GM23338 (cell line): Measurements from ENCODE around the gene WBP4. TPM values are rescaled to one million over a fixed set of nuclear protein-coding genes. Genes with fewer than 3 reads are reported as not detected.

Experiments used
- ATAC-seq: fragments of 200-7000 bp; cut with Tn5 transposase; 3 replicates; pipeline ENCODE4 v1.9.1; 2020
- DNase-seq: peaks from one replicate; pipeline ENCODE4 v3.0.0-alpha.2; 2015; ENCODE audit warnings: low spot score
- H2AFZ ChIP-seq: fragments of 200-600 bp; sonication (generic); 2 replicates; pipeline ENCODE4 v1.8.0; 2016; ENCODE audit warnings: antibody characterized with exemption, mild to moderate bottlenecking, moderate library complexity
- H3F3A ChIP-seq: fragments of 200-600 bp; sonication (generic); replicated peaks from 2 replicates; pipeline ENCODE4 v1.8.0; 2017; ENCODE audit warnings: antibody characterized with exemption, mixed run types, low read depth
- H3K27ac ChIP-seq: fragments of 200-600 bp; sonication (generic); 2 replicates; pipeline ENCODE4 v1.6.1; 2016; ENCODE audit warnings: low read depth
- H3K27me3 ChIP-seq: fragments of 200-600 bp; sonication (generic); 2 replicates; pipeline ENCODE4 v1.8.0; 2016; ENCODE audit warnings: mild to moderate bottlenecking, mixed run types, moderate library complexity; ENCODE audit not compliant: insufficient read depth
- H3K36me3 ChIP-seq: fragments of 200-600 bp; sonication (generic); 2 replicates; pipeline ENCODE4 v1.8.0; 2016; ENCODE audit warnings: mild to moderate bottlenecking; ENCODE audit not compliant: insufficient read depth
- H3K4me1 ChIP-seq: fragments of 200-600 bp; sonication (generic); 2 replicates; pipeline ENCODE4 v1.8.0; 2016; ENCODE audit warnings: mild to moderate bottlenecking, moderate library complexity; ENCODE audit not compliant: insufficient read depth
- H3K4me2 ChIP-seq: fragments of 200-600 bp; sonication (generic); 2 replicates; pipeline ENCODE4 v1.7.1; 2017; ENCODE audit warnings: mixed run types
- H3K4me3 ChIP-seq: fragments of 200-600 bp; sonication (generic); 2 replicates; pipeline ENCODE4 v1.6.1; 2016; ENCODE audit warnings: mixed run types
- H3K79me2 ChIP-seq: fragments of 200-600 bp; sonication (generic); replicated peaks from 2 replicates; pipeline ENCODE4 v1.8.0; 2017; ENCODE audit warnings: mild to moderate bottlenecking; ENCODE audit not compliant: insufficient read depth
- H3K9me2 ChIP-seq: fragments of 200-600 bp; sonication (generic); 2 replicates; pipeline ENCODE4 v1.8.0; 2017; ENCODE audit not compliant: insufficient read depth
- H4K20me1 ChIP-seq: fragments of 200-600 bp; sonication (generic); replicated peaks from 2 replicates; pipeline ENCODE4 v1.8.0; 2017; ENCODE audit warnings: mild to moderate bottlenecking; ENCODE audit not compliant: insufficient read depth
- H3K27ac Mint-ChIP-seq: 2 replicates; pipeline ENCODE4 v1.8.0; 2020; ENCODE audit warnings: inconsistent platforms, mild to moderate bottlenecking, moderate library complexity, mixed read lengths
- H3K27me3 Mint-ChIP-seq: 3 replicates; pipeline ENCODE4 v1.8.0; 2022; ENCODE audit warnings: low read depth, mild to moderate bottlenecking, moderate library complexity, mixed read lengths, inconsistent platforms; ENCODE audit not compliant: insufficient read depth, poor library complexity
- H3K36me3 Mint-ChIP-seq: 3 replicates; pipeline ENCODE4 v1.8.0; 2021; ENCODE audit warnings: low read depth, mild to moderate bottlenecking, inconsistent platforms, moderate library complexity, mixed read lengths
- H3K4me1 Mint-ChIP-seq: 3 replicates; pipeline ENCODE4 v1.8.0; 2020; ENCODE audit warnings: mild to moderate bottlenecking, inconsistent platforms, mixed read lengths
- H3K4me3 Mint-ChIP-seq: 3 replicates; pipeline ENCODE4 v1.8.0; 2021; ENCODE audit warnings: moderate library complexity, mild to moderate bottlenecking, inconsistent platforms, mixed read lengths
- H3K9me3 Mint-ChIP-seq: 3 replicates; pipeline ENCODE4 v1.8.0; 2020; ENCODE audit warnings: moderate library complexity, mild to moderate bottlenecking, inconsistent platforms, mixed read lengths
- CREB1 ChIP-seq: fragments of 250-450 bp; sonication (Bioruptor Pico); IDR thresholded peaks from 2 replicates; pipeline ENCODE4 v1.5.0; 2020; ENCODE audit warnings: low read depth, mild to moderate bottlenecking, moderate library complexity
- EZH2 ChIP-seq: fragments of 200-600 bp; sonication (generic); IDR thresholded peaks from one replicate; pipeline ENCODE4 v1.8.0; 2017; ENCODE audit warnings: antibody characterized with exemption, mild to moderate bottlenecking, low read depth; ENCODE audit not compliant: unreplicated experiment
- EZH2phosphoT487 ChIP-seq: fragments of 200-600 bp; sonication (generic); IDR thresholded peaks from one replicate; pipeline ENCODE4 v1.8.1; 2018; ENCODE audit warnings: antibody characterized with exemption; ENCODE audit not compliant: unreplicated experiment
- JUNB ChIP-seq: IDR thresholded peaks from one replicate; pipeline ENCODE4 v1.6.1; 2016; ENCODE audit warnings: antibody characterized with exemption; ENCODE audit not compliant: unreplicated experiment
- NANOG ChIP-seq: IDR thresholded peaks from 2 replicates; pipeline ENCODE4 v1.6.1; 2016; ENCODE audit warnings: antibody characterized with exemption, borderline replicate concordance
- POLR2AphosphoS5 ChIP-seq: IDR thresholded peaks from 2 replicates; pipeline ENCODE4 v1.6.1; 2016; ENCODE audit warnings: antibody characterized with exemption, low read depth
- STAT1 ChIP-seq: IDR thresholded peaks from one replicate; pipeline ENCODE4 v1.6.1; 2016; ENCODE audit warnings: antibody characterized with exemption; ENCODE audit not compliant: unreplicated experiment
- ZNF114 ChIP-seq: fragments of 250-450 bp; sonication (Bioruptor Pico); IDR thresholded peaks from 2 replicates; pipeline ENCODE4 v1.5.0; 2020; ENCODE audit warnings: mild to moderate bottlenecking, moderate library complexity
- ZNF331 ChIP-seq: fragments of 250-450 bp; sonication (Bioruptor Pico); IDR thresholded peaks from 2 replicates; pipeline ENCODE4 v1.5.0; 2020; ENCODE audit warnings: low read depth, mild to moderate bottlenecking, moderate library complexity
- polyA plus RNA-seq: library from polyadenylated mRNA; unstranded; fragments of >200 nt; fragmentation: Nextera tagmentation; extraction: Ambion mirVana; gene quantifications from 2 replicates; pipeline ENCODE4 v1.2.1, GENCODE V29; 2016
- total RNA-seq: library from RNA; depleted of rRNA; stranded (reverse); fragments of >200 nt; shearing (Covaris generic); gene quantifications from 2 replicates; pipeline ENCODE4 v1.2.3, GENCODE V29; 2014
- TF ChIP-seq, protein P1 (sequence below): fragments of 250-450 bp; sonication (Bioruptor Pico); IDR thresholded peaks from 2 replicates; pipeline ENCODE4 v1.5.0; 2020; ENCODE audit warnings: mild to moderate bottlenecking, moderate library complexity
- TF ChIP-seq, protein P2 (sequence below): IDR thresholded peaks from one replicate; pipeline ENCODE4 v1.6.1; 2018; ENCODE audit warnings: antibody characterized with exemption; ENCODE audit not compliant: unreplicated experiment
- TF ChIP-seq, protein P3 (sequence below), 2 experiments: fragments of 200-600 bp in 1 of 2; sonication (generic) in 1 of 2; conservative IDR thresholded peaks; 2 replicates each; pipeline versions ENCODE4 v1.5.1 to v1.6.1; 2016 to 2017; ENCODE audit warnings: antibody characterized with exemption in 2 of 2, low read depth in 2 of 2, mild to moderate bottlenecking in 2 of 2, moderate library complexity in 1 of 2
- TF ChIP-seq, protein P4 (sequence below): IDR thresholded peaks from 2 replicates; pipeline ENCODE4 v1.6.1; 2016; ENCODE audit warnings: antibody characterized with exemption

The WBP4 gene
- total and polyA plus RNA-seq, 2 experiments from 2014 or later = 7.6 to 33.8 TPM

DNA sequence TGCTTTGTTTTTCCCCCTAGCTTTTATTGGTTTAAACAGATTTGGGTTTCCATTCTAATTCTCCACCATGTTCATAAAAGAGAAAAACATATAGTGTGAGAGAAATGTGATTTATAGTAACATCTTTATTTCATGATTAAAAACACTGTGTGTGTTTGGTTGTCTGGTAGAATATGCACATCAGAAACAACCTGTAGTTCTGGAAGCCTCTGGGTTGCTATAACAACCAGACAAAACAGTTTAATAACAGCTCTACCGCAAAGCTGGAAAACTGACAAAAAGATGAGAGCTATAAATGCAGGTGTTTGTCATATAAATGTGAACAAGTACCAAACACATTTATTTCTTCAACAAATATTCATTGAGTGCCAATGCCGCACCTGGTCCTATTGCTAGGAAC, 61.5 kb downstream of the WBP4 start:
- Histone ChIP-seq H2AFZ (no peak overlapping the region), H3K4me1 (peaks cover 6% of the 10 kb centered on the region), H3K4me2 (no peak overlapping the region), H3F3A (no peaks in the 10 kb centered on the region), H4K20me1 (no peaks in the 10 kb centered on the region), H3K9me2 (no peaks in the 10 kb centered on the region), H3K27ac (no peak overlapping the region), H3K27me3 (no peaks in the 10 kb centered on the region), H3K4me3 (no peak overlapping the region), H3K79me2 (no peaks in the 10 kb centered on the region; the same call in 1 of the 2 replicates), H3K36me3 (no peaks in the 10 kb centered on the region)
- TF ChIP-seq, protein P1, sequence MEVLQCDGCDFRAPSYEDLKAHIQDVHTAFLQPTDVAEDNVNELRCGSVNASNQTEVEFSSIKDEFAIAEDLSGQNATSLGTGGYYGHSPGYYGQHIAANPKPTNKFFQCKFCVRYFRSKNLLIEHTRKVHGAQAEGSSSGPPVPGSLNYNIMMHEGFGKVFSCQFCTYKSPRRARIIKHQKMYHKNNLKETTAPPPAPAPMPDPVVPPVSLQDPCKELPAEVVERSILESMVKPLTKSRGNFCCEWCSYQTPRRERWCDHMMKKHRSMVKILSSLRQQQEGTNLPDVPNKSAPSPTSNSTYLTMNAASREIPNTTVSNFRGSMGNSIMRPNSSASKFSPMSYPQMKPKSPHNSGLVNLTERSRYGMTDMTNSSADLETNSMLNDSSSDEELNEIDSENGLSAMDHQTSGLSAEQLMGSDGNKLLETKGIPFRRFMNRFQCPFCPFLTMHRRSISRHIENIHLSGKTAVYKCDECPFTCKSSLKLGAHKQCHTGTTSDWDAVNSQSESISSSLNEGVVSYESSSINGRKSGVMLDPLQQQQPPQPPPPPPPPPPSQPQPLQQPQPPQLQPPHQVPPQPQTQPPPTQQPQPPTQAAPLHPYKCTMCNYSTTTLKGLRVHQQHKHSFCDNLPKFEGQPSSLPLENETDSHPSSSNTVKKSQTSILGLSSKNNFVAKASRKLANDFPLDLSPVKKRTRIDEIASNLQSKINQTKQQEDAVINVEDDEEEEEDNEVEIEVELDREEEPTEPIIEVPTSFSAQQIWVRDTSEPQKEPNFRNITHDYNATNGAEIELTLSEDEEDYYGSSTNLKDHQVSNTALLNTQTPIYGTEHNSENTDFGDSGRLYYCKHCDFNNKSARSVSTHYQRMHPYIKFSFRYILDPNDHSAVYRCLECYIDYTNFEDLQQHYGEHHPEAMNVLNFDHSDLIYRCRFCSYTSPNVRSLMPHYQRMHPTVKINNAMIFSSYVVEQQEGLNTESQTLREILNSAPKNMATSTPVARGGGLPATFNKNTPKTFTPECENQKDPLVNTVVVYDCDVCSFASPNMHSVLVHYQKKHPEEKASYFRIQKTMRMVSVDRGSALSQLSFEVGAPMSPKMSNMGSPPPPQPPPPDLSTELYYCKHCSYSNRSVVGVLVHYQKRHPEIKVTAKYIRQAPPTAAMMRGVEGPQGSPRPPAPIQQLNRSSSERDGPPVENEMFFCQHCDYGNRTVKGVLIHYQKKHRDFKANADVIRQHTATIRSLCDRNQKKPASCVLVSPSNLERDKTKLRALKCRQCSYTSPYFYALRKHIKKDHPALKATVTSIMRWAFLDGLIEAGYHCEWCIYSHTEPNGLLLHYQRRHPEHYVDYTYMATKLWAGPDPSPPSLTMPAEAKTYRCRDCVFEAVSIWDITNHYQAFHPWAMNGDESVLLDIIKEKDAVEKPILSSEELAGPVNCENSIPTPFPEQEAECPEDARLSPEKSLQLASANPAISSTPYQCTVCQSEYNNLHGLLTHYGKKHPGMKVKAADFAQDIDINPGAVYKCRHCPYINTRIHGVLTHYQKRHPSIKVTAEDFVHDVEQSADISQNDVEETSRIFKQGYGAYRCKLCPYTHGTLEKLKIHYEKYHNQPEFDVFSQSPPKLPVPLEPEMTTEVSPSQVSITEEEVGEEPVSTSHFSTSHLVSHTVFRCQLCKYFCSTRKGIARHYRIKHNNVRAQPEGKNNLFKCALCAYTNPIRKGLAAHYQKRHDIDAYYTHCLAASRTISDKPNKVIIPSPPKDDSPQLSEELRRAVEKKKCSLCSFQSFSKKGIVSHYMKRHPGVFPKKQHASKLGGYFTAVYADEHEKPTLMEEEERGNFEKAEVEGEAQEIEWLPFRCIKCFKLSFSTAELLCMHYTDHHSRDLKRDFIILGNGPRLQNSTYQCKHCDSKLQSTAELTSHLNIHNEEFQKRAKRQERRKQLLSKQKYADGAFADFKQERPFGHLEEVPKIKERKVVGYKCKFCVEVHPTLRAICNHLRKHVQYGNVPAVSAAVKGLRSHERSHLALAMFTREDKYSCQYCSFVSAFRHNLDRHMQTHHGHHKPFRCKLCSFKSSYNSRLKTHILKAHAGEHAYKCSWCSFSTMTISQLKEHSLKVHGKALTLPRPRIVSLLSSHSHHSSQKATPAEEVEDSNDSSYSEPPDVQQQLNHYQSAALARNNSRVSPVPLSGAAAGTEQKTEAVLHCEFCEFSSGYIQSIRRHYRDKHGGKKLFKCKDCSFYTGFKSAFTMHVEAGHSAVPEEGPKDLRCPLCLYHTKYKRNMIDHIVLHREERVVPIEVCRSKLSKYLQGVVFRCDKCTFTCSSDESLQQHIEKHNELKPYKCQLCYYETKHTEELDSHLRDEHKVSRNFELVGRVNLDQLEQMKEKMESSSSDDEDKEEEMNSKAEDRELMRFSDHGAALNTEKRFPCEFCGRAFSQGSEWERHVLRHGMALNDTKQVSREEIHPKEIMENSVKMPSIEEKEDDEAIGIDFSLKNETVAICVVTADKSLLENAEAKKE (CRISPR knock-in tag) = no peak
- TF ChIP-seq, protein P2, sequence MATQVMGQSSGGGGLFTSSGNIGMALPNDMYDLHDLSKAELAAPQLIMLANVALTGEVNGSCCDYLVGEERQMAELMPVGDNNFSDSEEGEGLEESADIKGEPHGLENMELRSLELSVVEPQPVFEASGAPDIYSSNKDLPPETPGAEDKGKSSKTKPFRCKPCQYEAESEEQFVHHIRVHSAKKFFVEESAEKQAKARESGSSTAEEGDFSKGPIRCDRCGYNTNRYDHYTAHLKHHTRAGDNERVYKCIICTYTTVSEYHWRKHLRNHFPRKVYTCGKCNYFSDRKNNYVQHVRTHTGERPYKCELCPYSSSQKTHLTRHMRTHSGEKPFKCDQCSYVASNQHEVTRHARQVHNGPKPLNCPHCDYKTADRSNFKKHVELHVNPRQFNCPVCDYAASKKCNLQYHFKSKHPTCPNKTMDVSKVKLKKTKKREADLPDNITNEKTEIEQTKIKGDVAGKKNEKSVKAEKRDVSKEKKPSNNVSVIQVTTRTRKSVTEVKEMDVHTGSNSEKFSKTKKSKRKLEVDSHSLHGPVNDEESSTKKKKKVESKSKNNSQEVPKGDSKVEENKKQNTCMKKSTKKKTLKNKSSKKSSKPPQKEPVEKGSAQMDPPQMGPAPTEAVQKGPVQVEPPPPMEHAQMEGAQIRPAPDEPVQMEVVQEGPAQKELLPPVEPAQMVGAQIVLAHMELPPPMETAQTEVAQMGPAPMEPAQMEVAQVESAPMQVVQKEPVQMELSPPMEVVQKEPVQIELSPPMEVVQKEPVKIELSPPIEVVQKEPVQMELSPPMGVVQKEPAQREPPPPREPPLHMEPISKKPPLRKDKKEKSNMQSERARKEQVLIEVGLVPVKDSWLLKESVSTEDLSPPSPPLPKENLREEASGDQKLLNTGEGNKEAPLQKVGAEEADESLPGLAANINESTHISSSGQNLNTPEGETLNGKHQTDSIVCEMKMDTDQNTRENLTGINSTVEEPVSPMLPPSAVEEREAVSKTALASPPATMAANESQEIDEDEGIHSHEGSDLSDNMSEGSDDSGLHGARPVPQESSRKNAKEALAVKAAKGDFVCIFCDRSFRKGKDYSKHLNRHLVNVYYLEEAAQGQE = no peak
- no peak for TF ChIP-seq ZNF114 (CRISPR knock-in tag)
- TF ChIP-seq JUNB = no peak
- TF ChIP-seq CREB1 (CRISPR knock-in tag) = no peak
- no peak for TF ChIP-seq NANOG
- TF ChIP-seq ZNF331 (CRISPR knock-in tag) = no peak
- TF ChIP-seq EZH2phosphoT487 = no peak
- no peak for TF ChIP-seq EZH2
- TF ChIP-seq POLR2AphosphoS5 = no peak
- TF ChIP-seq, protein P3, sequence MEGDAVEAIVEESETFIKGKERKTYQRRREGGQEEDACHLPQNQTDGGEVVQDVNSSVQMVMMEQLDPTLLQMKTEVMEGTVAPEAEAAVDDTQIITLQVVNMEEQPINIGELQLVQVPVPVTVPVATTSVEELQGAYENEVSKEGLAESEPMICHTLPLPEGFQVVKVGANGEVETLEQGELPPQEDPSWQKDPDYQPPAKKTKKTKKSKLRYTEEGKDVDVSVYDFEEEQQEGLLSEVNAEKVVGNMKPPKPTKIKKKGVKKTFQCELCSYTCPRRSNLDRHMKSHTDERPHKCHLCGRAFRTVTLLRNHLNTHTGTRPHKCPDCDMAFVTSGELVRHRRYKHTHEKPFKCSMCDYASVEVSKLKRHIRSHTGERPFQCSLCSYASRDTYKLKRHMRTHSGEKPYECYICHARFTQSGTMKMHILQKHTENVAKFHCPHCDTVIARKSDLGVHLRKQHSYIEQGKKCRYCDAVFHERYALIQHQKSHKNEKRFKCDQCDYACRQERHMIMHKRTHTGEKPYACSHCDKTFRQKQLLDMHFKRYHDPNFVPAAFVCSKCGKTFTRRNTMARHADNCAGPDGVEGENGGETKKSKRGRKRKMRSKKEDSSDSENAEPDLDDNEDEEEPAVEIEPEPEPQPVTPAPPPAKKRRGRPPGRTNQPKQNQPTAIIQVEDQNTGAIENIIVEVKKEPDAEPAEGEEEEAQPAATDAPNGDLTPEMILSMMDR (conservative IDR thresholded peaks at IDR 0.05; ENCODE audit: low read depth in 2 of 2) = no peak
- TF ChIP-seq, protein P4, sequence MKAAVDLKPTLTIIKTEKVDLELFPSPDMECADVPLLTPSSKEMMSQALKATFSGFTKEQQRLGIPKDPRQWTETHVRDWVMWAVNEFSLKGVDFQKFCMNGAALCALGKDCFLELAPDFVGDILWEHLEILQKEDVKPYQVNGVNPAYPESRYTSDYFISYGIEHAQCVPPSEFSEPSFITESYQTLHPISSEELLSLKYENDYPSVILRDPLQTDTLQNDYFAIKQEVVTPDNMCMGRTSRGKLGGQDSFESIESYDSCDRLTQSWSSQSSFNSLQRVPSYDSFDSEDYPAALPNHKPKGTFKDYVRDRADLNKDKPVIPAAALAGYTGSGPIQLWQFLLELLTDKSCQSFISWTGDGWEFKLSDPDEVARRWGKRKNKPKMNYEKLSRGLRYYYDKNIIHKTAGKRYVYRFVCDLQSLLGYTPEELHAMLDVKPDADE = no peak
- TF ChIP-seq STAT1 = no peak
- peaks cover 3% of the 10 kb centered on the region for H3K27me3 Mint-ChIP-seq
- ATAC-seq (no peak), DNase-seq (no peak)
- no peaks in the 10 kb centered on the region; the same call in 1 of the 3 replicates for H3K4me1 Mint-ChIP-seq
- peaks cover 19% of the 10 kb centered on the region for H3K36me3 Mint-ChIP-seq
- H3K4me3 Mint-ChIP-seq = no peak overlapping the region
- peaks cover 3% of the 10 kb centered on the region; the same call in 1 of the 3 replicates for H3K9me3 Mint-ChIP-seq
- no peak overlapping the region for H3K27ac Mint-ChIP-seq
